Endodermal cell (in vitro differentiated cells): ENCODE measurements around the gene GNAZ. TPM values are rescaled to one million over a fixed set of nuclear protein-coding genes. Genes with fewer than 3 reads are reported as not detected.

Experiments used
- DNase-seq: peaks from one replicate; pipeline ENCODE4 v3.0.0-alpha.2; 2017
- H3K27ac ChIP-seq: 2 replicates; pipeline ENCODE4 v1.5.1; 2013; ENCODE audit warnings: mild to moderate bottlenecking, low read depth, low read length, moderate library complexity
- H3K27me3 ChIP-seq: 2 replicates; pipeline ENCODE4 v1.6.1; 2013; ENCODE audit warnings: mild to moderate bottlenecking, low read length, moderate library complexity; ENCODE audit not compliant: insufficient read depth, control insufficient read depth, poor library complexity, severe bottlenecking
- H3K36me3 ChIP-seq: 2 replicates; pipeline ENCODE4 v1.7.0; 2013; ENCODE audit warnings: mild to moderate bottlenecking, low read length, moderate library complexity; ENCODE audit not compliant: control insufficient read depth, insufficient read depth
- H3K4me1 ChIP-seq: one replicate; pipeline ENCODE4 v1.7.0; 2013; ENCODE audit warnings: low read length; ENCODE audit not compliant: control insufficient read depth, insufficient read depth
- H3K4me3 ChIP-seq: 2 replicates; pipeline ENCODE4 v1.5.1; 2013; ENCODE audit warnings: mild to moderate bottlenecking, low read length, moderate library complexity
- H3K9ac ChIP-seq: 2 replicates; pipeline ENCODE4 v1.6.1; 2013; ENCODE audit warnings: mild to moderate bottlenecking, low read length, moderate library complexity; ENCODE audit not compliant: poor library complexity, severe bottlenecking; ENCODE audit errors: extremely low read depth
- H3K9me3 ChIP-seq: 2 replicates; pipeline ENCODE4 v1.6.1; 2013; ENCODE audit warnings: mild to moderate bottlenecking, low read length, moderate library complexity; ENCODE audit not compliant: control insufficient read depth
- H3K27ac Mint-ChIP-seq: 2 replicates; pipeline ENCODE4 v1.8.0; 2020; ENCODE audit warnings: mixed read lengths
- H3K27me3 Mint-ChIP-seq: 2 replicates; pipeline ENCODE4 v1.8.0; 2021; ENCODE audit warnings: mild to moderate bottlenecking, mixed read lengths; ENCODE audit not compliant: insufficient read depth
- H3K36me3 Mint-ChIP-seq: 2 replicates; pipeline ENCODE4 v1.8.0; 2020; ENCODE audit warnings: low read depth, mixed read lengths
- H3K4me1 Mint-ChIP-seq: 2 replicates; pipeline ENCODE4 v1.8.0; 2020; ENCODE audit warnings: mixed read lengths
- H3K4me3 Mint-ChIP-seq: 2 replicates; pipeline ENCODE4 v1.8.0; 2020; ENCODE audit warnings: mild to moderate bottlenecking, moderate library complexity, mixed read lengths
- H3K9me3 Mint-ChIP-seq: 2 replicates; pipeline ENCODE4 v1.8.0; 2020; ENCODE audit warnings: mild to moderate bottlenecking, mixed read lengths
- CTCF ChIP-seq: fragments of 200-600 bp; sonication (generic); conservative IDR thresholded peaks from 2 replicates; pipeline ENCODE4 v1.5.0; 2021; ENCODE audit warnings: antibody characterized with exemption, mild to moderate bottlenecking
- WGBS, 2 experiments: methylation state at CpG; one replicate each; pipeline versions ENCODE4 v1.1.5 to v1.1.7; 2013; ENCODE audit warnings: missing lambda C conversion rate in 2 of 2, mixed read lengths in 1 of 2; ENCODE audit not compliant: insufficient coverage in 1 of 2, insufficient read length in 1 of 2; 5-methylcytosine and 5-hydroxymethylcytosine counted together
- total RNA-seq, 2 donors: library from RNA; stranded (reverse); fragmentation: NEBNext Ultra II Directional in 1 of 2; extraction: Animal tissue kit (Norgen Biotek cat#: 25700) in 1 of 2; gene quantifications; 2 replicates in 1 of 2; 3 replicates in 1 of 2; pipeline ENCODE4 v1.2.1, GENCODE V29; 2021

The GNAZ gene
- total RNA-seq, 2 donors from 2014 or later: 16.7 to 17.9 TPM

GRCh38 chr22:23153994-23154393 lies 83.7 kb downstream of the GNAZ start:
- peaks cover 3% of the 10 kb centered on the region for H3K36me3 Mint-ChIP-seq
- Histone ChIP-seq H3K27ac (no peak overlapping the region), H3K9ac (no peak overlapping the region), H3K4me3 (no peak overlapping the region), H3K36me3 (no peaks in the 10 kb centered on the region), H3K4me1 (no peaks in the 10 kb centered on the region), H3K27me3 (no peaks in the 10 kb centered on the region), H3K9me3 (no peaks in the 10 kb centered on the region)
- no peak overlapping the region for H3K27ac Mint-ChIP-seq
- H3K9me3 Mint-ChIP-seq: no peaks in the 10 kb centered on the region
- TF ChIP-seq CTCF: no peak
- 78 to 83% methylated on average over 4 to 7 of the region's 7 CpGs for WGBS, 2 experiments
- peaks cover 14% of the 10 kb centered on the region for H3K4me1 Mint-ChIP-seq
- H3K4me3 Mint-ChIP-seq: no peak overlapping the region
- H3K27me3 Mint-ChIP-seq: no peaks in the 10 kb centered on the region
- no peak for DNase-seq

DNA sequence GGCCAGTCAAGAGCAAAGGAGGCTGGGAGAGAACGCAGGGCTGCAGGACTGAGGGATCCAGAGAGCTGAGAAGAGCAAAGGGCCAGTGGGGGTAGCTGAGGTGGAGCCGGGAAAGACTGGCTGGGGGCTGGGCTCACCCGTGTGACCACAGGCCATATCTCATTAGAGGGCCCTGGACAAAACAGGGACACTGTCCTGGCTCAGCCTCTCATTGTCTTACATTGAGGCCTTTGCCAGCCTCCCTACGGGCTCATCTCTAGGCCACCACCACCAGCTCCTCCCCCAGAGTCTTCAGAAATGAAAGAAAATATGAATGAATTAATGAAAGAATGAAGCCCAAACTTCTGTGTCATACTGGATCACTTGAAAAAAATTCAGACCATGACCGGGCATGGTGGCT lies 84.1 kb downstream of the GNAZ start:
- Histone ChIP-seq H3K9me3 (no peaks in the 10 kb centered on the region), H3K9ac (no peak overlapping the region), H3K4me1 (no peaks in the 10 kb centered on the region), H3K27ac (no peak overlapping the region), H3K27me3 (no peaks in the 10 kb centered on the region), H3K36me3 (no peaks in the 10 kb centered on the region), H3K4me3 (no peak overlapping the region)
- no peak overlapping the region for H3K27ac Mint-ChIP-seq
- H3K36me3 Mint-ChIP-seq: peaks cover 3% of the 10 kb centered on the region
- no peak for TF ChIP-seq CTCF
- no peak for DNase-seq
- 92 to 94% methylated on average over 2 to 5 of the region's 5 CpGs for WGBS, 2 experiments
- no peaks in the 10 kb centered on the region for H3K9me3 Mint-ChIP-seq
- no peaks in the 10 kb centered on the region for H3K27me3 Mint-ChIP-seq
- H3K4me3 Mint-ChIP-seq: no peak overlapping the region
- peaks cover 14% of the 10 kb centered on the region for H3K4me1 Mint-ChIP-seq

DNA sequence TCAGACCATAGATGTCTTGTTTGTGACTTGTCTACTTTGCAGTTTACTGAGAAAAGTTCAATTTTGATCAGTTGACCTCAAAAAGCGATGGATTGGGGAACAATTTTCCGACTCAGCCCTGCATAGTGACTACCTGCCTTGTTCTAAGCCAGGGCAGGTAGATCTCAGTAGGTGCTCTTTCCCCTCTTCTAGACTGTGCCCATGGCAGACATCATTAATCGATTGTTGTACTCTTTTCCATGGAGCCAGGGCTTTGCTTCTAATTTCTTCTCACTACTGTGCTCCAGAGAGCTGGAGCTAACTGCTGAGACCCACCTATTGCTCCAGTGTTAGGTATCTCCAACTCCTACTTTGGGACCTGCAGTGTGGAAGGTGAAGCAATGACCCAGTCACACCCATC lies 84.8 kb downstream of the GNAZ start:
- Histone ChIP-seq H3K9ac (no peak overlapping the region), H3K9me3 (no peaks in the 10 kb centered on the region), H3K27ac (no peak overlapping the region), H3K27me3 (no peaks in the 10 kb centered on the region), H3K4me1 (no peaks in the 10 kb centered on the region), H3K4me3 (no peak overlapping the region), H3K36me3 (no peaks in the 10 kb centered on the region)
- no peak for DNase-seq
- Mint-ChIP-seq H3K4me1 (peaks cover 9% of the 10 kb centered on the region), H3K9me3 (no peaks in the 10 kb centered on the region), H3K27me3 (no peaks in the 10 kb centered on the region), H3K27ac (no peak overlapping the region), H3K36me3 (no peaks in the 10 kb centered on the region), H3K4me3 (no peak overlapping the region)
- WGBS, 2 experiments: 91 to 100% methylated on average over 3 of the region's 3 CpGs
- TF ChIP-seq CTCF: no peak
